Loucy (cell line): ENCODE measurements around the gene CLDN5.

Experiments used
- H2AFZ ChIP-seq: fragments of 200-600 bp; sonication (generic); 2 replicates; pipeline ENCODE4 v1.6.0; 2016; ENCODE audit warnings: antibody characterized with exemption, mild to moderate bottlenecking, low read length, moderate library complexity
- H3F3A ChIP-seq: fragments of 200-600 bp; 2 replicates; pipeline ENCODE4 v1.6.0; 2016; ENCODE audit warnings: antibody characterized with exemption, low read depth, mild to moderate bottlenecking
- H3K27me3 ChIP-seq: fragments of 200-600 bp; sonication (generic); 2 replicates; pipeline ENCODE4 v1.6.1; 2014; ENCODE audit warnings: low read length, mild to moderate bottlenecking; ENCODE audit not compliant: insufficient read depth, poor library complexity, severe bottlenecking
- H3K36me3 ChIP-seq: fragments of 200-600 bp; sonication (generic); 2 replicates; pipeline ENCODE4 v1.6.1; 2016; ENCODE audit warnings: low read length; ENCODE audit not compliant: insufficient read depth
- H3K4me1 ChIP-seq: fragments of 200-600 bp; sonication (generic); 2 replicates; pipeline ENCODE4 v1.5.1; 2014; ENCODE audit warnings: low read length, mild to moderate bottlenecking; ENCODE audit not compliant: insufficient read depth, poor library complexity, severe bottlenecking
- H3K4me2 ChIP-seq: fragments of 200-600 bp; sonication (generic); 2 replicates; pipeline ENCODE4 v1.6.0; 2014; ENCODE audit warnings: antibody characterized with exemption, low read length, low read depth, mild to moderate bottlenecking; ENCODE audit not compliant: poor library complexity, severe bottlenecking
- H3K4me3 ChIP-seq: fragments of 200-600 bp; sonication (generic); 2 replicates; pipeline ENCODE4 v1.5.1; 2014; ENCODE audit warnings: low read length, mild to moderate bottlenecking, mixed read lengths; ENCODE audit not compliant: poor library complexity, severe bottlenecking
- H3K79me2 ChIP-seq: fragments of 200-600 bp; sonication (generic); 2 replicates; pipeline ENCODE4 v1.6.1; 2014; ENCODE audit warnings: low read length; ENCODE audit not compliant: insufficient read depth
- H3K9ac ChIP-seq: fragments of 200-600 bp; sonication (generic); 2 replicates; pipeline ENCODE4 v1.6.0; 2014; ENCODE audit warnings: mild to moderate bottlenecking, low read depth, low read length, moderate library complexity; ENCODE audit not compliant: poor library complexity, severe bottlenecking
- H3K9me2 ChIP-seq: fragments of 200-600 bp; sonication (generic); replicated peaks from 2 replicates; pipeline ENCODE4 v1.6.1; 2016; ENCODE audit warnings: low read depth, low read length, mixed read lengths
- H3K9me3 ChIP-seq: fragments of 200-600 bp; sonication (generic); 2 replicates; pipeline ENCODE4 v1.6.1; 2014; ENCODE audit warnings: mild to moderate bottlenecking, antibody characterized with exemption, low read length, low read depth; ENCODE audit not compliant: insufficient read depth
- H4K20me1 ChIP-seq: fragments of 200-600 bp; sonication (generic); 2 replicates; pipeline ENCODE4 v1.6.0; 2014; ENCODE audit warnings: antibody characterized with exemption, low read length, mild to moderate bottlenecking; ENCODE audit not compliant: insufficient read depth, poor library complexity, severe bottlenecking
- CTCF ChIP-seq: fragments of 200-600 bp; sonication (generic); conservative IDR thresholded peaks from 2 replicates; pipeline ENCODE4 v1.5.1; 2014; ENCODE audit warnings: mild to moderate bottlenecking, antibody characterized with exemption, low read length
- EZH2phosphoT487 ChIP-seq: fragments of 200-600 bp; IDR thresholded peaks from 2 replicates; pipeline ENCODE4 v1.6.1; 2018; ENCODE audit warnings: antibody characterized with exemption, mild to moderate bottlenecking, moderate library complexity, borderline replicate concordance

Gene CLDN5

GRCh38 chr22:19559956-19560355 is 35.7 kb upstream of the CLDN5 start:
- H3K9ac ChIP-seq = no peak overlapping the region
- H4K20me1 ChIP-seq = no peaks in the 10 kb centered on the region
- no peak overlapping the region for H3K4me3 ChIP-seq
- peaks cover 5% of the 10 kb centered on the region; the same call in 1 of the 2 replicates for H3K79me2 ChIP-seq
- H3K9me2 ChIP-seq = no peaks in the 10 kb centered on the region
- TF ChIP-seq CTCF (no peak), EZH2phosphoT487 (no peak)
- H3K27me3 ChIP-seq = no peaks in the 10 kb centered on the region
- H3K36me3 ChIP-seq = no peaks in the 10 kb centered on the region
- peaks cover 16% of the 10 kb centered on the region for H3K4me1 ChIP-seq
- peaks cover 5% of the 10 kb centered on the region; the same call in 1 of the 2 replicates for H3K9me3 ChIP-seq
- no peaks in the 10 kb centered on the region for H3F3A ChIP-seq
- H3K4me2 ChIP-seq = peak overlapping the region; percentile 19
- H2AFZ ChIP-seq = 0 out of 2 replicates have a peak overlapping the region, but pooled peaks have one; percentile 23

DNA sequence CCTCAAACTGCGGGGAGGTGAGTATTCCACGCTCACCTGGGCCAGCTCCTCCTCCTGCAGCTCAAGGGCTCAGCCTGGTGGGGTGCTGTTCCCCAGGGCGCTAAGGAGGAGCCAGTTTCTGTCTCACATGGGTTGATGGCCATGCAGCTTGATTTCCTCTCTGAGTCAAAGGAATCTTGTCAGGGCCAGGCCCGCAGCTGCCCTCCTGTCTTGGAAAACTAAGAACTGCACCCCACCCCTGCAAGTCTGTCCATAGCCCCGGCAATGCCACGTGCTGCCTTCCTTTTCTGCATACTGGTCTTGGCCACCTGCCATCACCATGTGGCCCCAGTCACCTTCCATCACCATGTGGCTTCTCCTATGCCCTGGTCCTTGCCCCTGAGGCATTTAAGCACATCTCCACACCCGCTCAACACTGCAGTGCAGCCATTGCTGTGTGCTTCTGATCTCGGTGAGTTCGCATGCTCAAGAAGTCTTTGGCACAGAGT is 35.2 kb upstream of the CLDN5 start:
- Histone ChIP-seq H3K9me2 (no peaks in the 10 kb centered on the region), H2AFZ (0 out of 2 replicates have a peak overlapping the region, but pooled peaks have one; percentile 23), H3K4me1 (peaks cover 15% of the 10 kb centered on the region), H3F3A (no peaks in the 10 kb centered on the region), H3K9me3 (peaks cover 3% of the 10 kb centered on the region; the same call in 1 of the 2 replicates), H3K79me2 (0 out of 2 replicates have a peak, but pooled peaks cover under 1% of the 10 kb centered on the region), H4K20me1 (no peaks in the 10 kb centered on the region), H3K4me3 (no peak overlapping the region), H3K27me3 (no peaks in the 10 kb centered on the region), H3K36me3 (no peaks in the 10 kb centered on the region), H3K4me2 (peak overlapping the region; percentile 19), H3K9ac (no peak overlapping the region)
- TF ChIP-seq CTCF (peak; percentile 53), EZH2phosphoT487 (no peak)

GRCh38 chr22:19556963-19557545 is 32.8 kb upstream of the CLDN5 start:
- H3K4me3 ChIP-seq = no peak overlapping the region
- no peaks in the 10 kb centered on the region for H3K27me3 ChIP-seq
- TF ChIP-seq EZH2phosphoT487 = no peak
- no peak for TF ChIP-seq CTCF
- H2AFZ ChIP-seq = no peak overlapping the region
- H3K36me3 ChIP-seq = no peaks in the 10 kb centered on the region
- H3K4me1 ChIP-seq = peaks cover 15% of the 10 kb centered on the region
- H3F3A ChIP-seq = 0 out of 2 replicates have a peak, but pooled peaks cover under 1% of the 10 kb centered on the region
- H3K9me2 ChIP-seq = no peaks in the 10 kb centered on the region
- peaks cover 5% of the 10 kb centered on the region; the same call in 1 of the 2 replicates for H3K9me3 ChIP-seq
- H3K9ac ChIP-seq = no peak overlapping the region
- H4K20me1 ChIP-seq = no peaks in the 10 kb centered on the region
- no peaks in the 10 kb centered on the region for H3K79me2 ChIP-seq
- H3K4me2 ChIP-seq = no peak overlapping the region
